Transverse colon (tissue), 3 donors: ENCODE data around the gene EIF4EBP3.

Experiments used
- CTCF ChIP-seq, 5 experiments: fragments of 200-600 bp in 3 of 5; fragments of 450-650 bp in 2 of 5; sonication (generic) in 3 of 5; IDR thresholded peaks; 1 replicate in 2 of 5; 2 replicates in 3 of 5; pipeline ENCODE4 v1.5.1; 2016 to 2017; ENCODE audit warnings: antibody characterized with exemption in 5 of 5, inconsistent platforms in 3 of 5, mild to moderate bottlenecking in 2 of 5, moderate library complexity in 1 of 5
- POLR2A ChIP-seq: fragments of 450-650 bp; IDR thresholded peaks from one replicate; pipeline ENCODE4 v1.6.1; 2016; ENCODE audit warnings: antibody characterized with exemption, mild to moderate bottlenecking, moderate library complexity

GRCh38 chr5:140576776-140577201 is 29.3 kb downstream of the EIF4EBP3 start:
- TF ChIP-seq CTCF (IDR thresholded peaks at IDR 0.05) (no peak), POLR2A (no peak)
